Measurements from ENCODE around the gene MXRA8.

DNA sequence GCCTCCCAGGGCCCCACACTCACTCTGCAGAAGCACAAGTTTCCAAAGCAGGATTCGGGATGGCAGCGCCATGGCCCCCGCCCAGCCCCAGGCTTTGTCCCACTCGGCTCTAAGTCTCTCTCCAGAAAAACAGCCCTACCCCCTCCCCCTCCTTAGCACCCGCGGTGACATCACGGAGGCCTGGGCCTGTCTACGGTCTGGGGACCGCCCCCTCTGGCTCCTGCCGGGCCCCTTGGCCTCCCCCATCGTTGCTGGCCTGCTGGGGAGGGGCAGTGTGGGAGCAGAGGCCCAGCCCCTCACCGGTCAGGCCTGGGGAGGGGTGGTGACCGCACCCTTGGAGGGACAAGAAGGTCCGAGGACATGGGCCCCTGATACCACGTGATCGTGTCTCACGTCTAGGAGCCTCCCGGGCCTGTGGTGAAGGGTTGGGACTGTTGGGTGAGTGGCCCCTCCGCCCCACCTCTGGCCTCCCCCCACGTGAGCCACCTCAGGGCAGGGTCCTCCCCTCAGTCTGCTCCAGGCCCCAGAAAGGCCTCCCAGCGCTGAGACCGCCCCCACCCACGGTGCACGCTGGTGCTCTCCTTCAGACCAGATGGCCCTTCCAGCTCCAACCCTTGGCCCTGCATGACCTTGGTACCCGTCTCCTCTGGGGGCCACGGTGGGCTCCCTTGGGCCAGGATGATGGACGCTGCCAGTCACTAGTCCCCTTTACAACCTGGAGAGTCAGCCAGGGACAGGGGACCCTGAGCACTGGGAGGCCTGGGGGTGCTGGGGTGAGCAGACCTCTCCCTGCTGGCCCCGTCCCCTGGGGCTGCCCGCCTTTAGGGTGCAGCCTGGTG is at the start of gene MXRA8:
- TF ChIP-seq, protein P1, sequence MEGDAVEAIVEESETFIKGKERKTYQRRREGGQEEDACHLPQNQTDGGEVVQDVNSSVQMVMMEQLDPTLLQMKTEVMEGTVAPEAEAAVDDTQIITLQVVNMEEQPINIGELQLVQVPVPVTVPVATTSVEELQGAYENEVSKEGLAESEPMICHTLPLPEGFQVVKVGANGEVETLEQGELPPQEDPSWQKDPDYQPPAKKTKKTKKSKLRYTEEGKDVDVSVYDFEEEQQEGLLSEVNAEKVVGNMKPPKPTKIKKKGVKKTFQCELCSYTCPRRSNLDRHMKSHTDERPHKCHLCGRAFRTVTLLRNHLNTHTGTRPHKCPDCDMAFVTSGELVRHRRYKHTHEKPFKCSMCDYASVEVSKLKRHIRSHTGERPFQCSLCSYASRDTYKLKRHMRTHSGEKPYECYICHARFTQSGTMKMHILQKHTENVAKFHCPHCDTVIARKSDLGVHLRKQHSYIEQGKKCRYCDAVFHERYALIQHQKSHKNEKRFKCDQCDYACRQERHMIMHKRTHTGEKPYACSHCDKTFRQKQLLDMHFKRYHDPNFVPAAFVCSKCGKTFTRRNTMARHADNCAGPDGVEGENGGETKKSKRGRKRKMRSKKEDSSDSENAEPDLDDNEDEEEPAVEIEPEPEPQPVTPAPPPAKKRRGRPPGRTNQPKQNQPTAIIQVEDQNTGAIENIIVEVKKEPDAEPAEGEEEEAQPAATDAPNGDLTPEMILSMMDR (IDR thresholded peaks at IDR 0.05; ENCODE audit: insufficient read depth, low read length, poor library complexity, severe bottlenecking) = no peak
- TF ChIP-seq EZH2phosphoT487 (conservative IDR thresholded peaks at IDR 0.05; ENCODE audit: low read length) = no peak
